ENCODE results near the gene MIER3. TPM values are rescaled to one million over a fixed set of nuclear protein-coding genes. Genes with fewer than 3 reads are reported as not detected.
A peak's percentile ranks its signal among the peaks of the same experiment; 100 is the strongest.

The MIER3 gene
- total RNA-seq, 2 donors from 2014 or later, result 20.9 to 21.0 TPM

DNA sequence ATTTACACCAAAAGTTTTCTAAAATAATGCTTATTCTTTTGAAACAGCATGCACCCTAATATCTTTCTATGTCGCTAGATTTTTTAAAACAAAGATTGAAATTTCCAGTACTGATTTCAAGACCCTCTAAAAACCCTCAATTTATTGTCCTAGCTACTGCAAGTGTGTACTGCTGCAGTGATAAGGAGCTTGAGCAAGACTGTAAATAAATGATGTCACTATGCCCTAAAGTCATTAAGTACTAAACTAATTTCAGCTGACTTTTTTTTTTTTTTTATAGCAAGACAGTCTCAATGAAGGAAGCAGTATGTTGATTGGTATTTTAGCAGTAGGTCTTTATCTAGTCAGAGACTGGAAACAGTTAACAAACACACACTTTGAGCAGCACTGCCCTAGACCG lies 12.2 kb upstream of the MIER3 start:
- intact Hi-C loops (cut with DNase I), result no loop called here
- DNase-seq (ENCODE audit: low spot score), result no peak

DNA sequence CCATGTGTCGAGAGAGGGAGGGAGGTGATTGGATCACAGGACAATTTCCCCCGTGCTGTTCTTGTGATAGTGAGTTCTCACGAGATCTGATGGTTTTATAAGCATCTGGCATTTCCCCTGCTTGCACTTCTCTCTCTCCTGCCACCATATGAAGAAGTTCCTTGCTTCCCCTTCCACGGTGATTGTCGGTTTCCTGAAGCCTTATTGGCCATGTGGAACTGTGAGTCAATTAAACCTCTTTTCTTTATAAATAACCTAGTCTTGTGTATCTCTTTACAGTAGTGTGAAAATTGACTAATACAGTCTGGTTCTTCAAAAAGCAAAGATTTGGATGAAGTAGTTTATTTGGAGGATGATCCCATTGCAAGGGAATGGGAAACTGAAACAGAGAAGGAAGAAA lies 11.3 kb upstream of the MIER3 start:
- no peak for DNase-seq (ENCODE audit: low spot score)
- intact Hi-C loops (cut with DNase I), result no loop called here

DNA sequence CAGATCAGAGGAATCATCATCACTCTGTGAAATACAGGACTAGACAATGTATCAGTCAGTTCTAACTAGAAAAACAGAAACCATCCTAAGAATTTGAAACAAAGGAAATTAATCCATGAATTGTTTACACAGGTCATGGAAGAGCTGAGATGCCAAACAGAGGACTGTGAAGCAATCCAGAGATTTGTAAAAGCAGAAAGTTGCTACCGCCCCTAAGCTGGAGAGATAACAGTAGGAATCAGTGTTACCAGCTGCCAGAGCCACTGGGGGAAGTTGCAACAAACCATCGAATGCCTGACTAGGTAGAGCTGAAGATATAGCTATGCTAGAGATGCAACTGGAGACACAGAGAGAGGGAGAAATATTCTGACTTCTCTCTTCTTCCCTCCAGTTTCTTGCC lies 10.4 kb upstream of the MIER3 start:
- no peak for DNase-seq (ENCODE audit: low spot score)
- intact Hi-C loops (cut with DNase I), result no loop called here

DNA sequence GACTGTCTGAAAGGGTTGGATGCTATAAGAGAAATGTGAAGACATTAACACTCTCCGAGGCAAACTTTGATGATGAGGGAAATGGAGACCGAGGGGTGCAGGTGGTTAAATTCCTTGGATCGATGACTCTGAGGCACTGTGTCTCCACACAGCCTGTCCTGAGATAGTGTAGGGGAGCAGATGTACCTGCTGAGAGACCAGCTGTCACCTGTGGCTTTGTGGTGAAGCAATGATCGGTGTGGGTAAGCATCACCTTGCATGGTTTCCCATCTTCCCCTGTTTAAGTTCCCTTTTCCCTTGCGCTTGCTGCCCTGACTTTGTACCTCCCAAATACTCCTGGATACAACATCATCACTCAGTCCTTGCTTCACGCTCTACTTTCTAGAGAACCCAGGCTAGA lies 9.8 kb upstream of the MIER3 start:
- intact Hi-C loops (cut with DNase I), result no loop called here
- no peak for DNase-seq (ENCODE audit: low spot score)

DNA sequence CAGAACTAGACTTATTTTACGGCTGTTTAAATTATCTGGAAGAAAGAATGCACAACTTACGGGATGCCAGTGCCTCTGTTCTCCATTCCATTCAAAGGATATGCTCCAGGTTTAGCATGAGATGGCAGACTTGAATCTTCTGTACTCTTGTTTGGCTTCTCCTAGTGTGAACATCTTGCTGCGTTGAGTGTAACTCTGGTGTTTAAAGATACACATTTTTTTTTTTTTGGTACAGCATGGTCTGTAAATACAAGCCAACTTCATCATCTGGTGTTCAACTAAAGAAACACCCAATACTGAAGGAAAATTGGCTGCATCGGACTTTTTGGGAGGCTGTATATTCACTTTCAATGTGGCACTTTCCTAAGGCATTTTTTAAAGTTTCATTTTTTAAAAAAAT lies 7.4 kb upstream of the MIER3 start:
- intact Hi-C loops (cut with DNase I), result no loop called here
- no peak for DNase-seq (ENCODE audit: low spot score)

DNA sequence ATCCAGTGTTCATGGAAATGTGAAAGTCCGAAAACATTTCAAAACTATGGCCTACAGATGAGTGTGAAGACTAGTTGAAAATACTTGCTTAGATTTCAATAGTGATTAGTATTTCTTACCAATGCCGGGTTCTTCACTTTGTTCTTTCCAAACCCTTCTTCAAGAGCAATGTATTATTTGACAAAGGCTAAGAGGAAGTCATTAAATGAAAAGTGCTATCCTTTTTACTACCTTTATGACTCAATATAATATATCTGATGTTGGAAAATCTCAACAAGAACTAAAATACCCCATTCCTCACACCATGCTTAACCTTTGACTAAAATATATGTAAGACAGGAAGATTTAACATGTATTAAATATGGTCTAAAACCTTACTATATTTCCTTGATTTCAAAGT lies 6.7 kb upstream of the MIER3 start:
- intact Hi-C loops (cut with DNase I), result no loop called here
- no peak for DNase-seq (ENCODE audit: low spot score)

DNA sequence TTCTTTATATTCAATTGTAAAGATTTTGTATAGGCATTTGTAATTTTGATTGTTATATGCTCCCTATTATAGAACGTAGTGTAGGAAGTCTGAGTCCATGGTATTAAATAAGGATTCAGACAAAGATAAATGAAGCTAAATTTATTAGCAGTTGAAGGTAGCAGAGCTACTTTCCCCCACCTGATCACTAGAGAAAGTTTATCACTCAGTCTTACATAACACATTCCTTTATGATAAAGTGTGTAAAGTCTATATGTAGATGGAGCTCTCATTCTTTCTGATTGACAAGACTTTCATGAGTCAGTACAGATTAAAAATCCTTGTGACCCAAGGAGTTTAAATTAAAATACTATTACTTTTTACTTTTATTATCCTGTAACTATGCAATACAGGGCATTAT lies 2.3 kb upstream of the MIER3 start:
- intact Hi-C loops (cut with DNase I), result no loop called here
- no peak for DNase-seq (ENCODE audit: low spot score)

DNA sequence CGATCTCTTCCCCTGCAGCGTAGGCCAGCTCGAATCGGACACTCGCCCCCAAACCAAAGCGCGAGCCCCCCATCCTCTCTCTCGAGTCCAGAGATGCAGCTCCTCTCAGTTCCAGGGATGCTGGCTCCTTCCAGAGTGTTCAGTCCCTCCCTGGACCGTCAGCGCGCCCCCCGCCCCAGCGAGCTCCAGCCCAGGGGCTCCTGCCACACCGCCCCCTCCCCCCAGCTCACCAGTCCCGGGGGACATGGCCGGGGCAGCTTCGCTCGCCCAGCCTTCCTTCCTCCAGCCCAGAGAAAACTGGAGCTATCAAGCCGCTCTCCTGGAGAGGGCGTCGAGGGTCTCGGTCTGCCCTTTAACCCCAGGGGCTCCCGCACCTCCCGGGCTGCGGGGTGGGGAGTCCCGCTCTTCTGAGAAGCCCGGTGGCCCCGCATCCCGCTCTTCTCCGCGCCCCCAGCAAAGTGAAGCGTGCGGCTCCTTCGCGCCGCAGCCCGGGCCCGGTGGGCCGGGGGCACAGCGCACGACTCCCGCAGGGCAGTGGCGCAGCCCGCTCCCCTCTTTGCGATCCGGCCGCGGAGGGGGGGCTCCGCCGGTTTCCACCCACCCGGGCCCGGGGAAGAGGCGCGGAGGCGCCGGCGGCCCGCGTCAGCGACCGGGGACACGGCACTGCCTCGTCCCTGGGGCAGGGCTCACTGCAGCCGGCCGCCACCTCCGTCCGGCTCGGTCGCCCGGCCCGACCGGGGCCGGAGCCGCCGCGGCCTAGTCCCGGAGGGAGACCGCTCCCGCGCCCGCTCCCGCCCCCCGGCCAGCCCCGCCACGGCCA lies 587 bp downstream of the MIER3 start:
- DNase-seq (ENCODE audit: low spot score), result no peak
- intact Hi-C loops (cut with DNase I), result no loop called here

DNA sequence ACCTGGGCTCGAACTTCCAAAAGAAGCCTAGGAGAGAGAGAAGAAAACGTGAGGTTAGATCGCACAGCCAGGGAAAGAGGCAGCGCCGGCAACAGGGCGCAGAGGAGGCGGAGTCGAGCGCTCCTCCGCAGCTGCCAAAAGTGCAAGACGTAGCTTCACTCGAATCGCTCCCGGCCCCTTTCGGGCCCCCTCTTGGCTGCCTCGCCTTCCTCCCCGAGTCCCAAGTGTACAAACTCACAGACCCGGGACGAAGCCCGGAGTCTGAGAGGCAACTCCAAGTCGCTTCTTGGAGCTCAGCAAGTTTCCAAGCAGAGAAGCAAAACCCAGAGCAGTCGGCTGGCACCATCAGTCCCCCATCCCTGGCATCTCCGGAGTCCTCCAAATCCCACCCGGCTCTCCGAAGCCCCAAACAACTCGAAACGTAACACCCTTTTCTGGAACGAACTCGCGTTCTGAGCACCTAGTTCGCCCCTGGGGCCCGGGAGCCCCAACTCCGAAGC lies 1.2 kb downstream of the MIER3 start:
- intact Hi-C loops (cut with DNase I), result no loop called here
- peak; percentile 90 for DNase-seq (ENCODE audit: low spot score)

DNA sequence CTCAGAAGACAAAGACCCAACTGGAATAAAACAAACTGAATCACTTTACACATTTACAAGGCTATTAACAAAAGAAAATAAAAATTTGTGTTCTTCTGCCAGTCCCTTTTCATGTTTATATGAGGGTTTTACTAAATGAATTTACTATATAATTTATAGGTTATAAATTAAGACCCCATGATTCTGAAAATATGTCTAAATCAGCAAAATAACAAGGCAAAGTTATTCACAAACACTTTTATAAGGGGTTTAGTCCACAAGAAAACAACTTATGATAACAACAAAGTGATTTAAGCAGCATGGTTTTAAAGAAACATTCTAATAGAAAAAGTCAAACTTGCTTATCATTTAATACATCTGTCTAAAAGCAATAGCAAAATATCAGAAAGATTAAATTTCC lies 4.9 kb downstream of the MIER3 start:
- no peak for DNase-seq (ENCODE audit: low spot score)
- intact Hi-C loops (cut with DNase I), result no loop called here

DNA sequence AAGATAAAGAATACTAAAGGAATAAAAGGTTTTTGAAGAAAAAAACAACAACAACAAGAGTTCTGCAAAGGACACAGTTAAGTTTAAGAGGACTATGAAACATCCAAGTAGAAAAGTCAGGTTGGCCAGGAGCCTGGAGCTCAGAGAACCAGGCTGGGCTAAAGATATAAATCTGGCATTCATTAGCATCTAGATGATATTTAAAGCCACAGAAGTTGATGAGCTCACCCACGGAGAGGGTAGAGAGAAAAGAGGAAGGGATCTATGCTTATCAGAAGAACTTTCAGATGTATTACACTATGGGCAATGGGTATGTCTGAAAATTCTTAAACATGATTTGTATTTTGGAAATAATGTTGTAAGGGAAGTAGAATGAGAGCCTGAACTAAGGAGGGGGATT lies 9.9 kb downstream of the MIER3 start:
- intact Hi-C loops (cut with DNase I), result no loop called here
- DNase-seq (ENCODE audit: low spot score), result no peak

DNA sequence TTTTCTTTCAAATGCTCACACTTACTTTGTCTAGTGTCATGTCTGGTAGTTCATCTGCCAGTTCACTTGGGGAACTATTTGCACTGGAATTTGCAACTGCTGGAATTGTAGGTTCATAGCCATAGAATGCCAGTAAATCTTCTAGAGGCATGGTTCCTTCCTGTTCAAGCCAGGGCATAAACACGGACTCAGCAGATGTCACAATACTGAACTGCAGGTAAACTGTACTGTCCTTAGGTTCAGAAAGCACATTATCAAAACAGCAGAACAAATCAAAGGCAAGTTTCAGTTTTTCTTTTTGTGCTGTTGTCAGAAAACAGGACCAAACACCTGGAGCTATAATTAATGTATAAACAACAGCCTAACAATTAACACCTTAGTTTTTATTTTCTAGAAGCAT lies 13.1 kb downstream of the MIER3 start:
- DNase-seq (ENCODE audit: low spot score), result no peak
- intact Hi-C loops (cut with DNase I), result no loop called here

DNA sequence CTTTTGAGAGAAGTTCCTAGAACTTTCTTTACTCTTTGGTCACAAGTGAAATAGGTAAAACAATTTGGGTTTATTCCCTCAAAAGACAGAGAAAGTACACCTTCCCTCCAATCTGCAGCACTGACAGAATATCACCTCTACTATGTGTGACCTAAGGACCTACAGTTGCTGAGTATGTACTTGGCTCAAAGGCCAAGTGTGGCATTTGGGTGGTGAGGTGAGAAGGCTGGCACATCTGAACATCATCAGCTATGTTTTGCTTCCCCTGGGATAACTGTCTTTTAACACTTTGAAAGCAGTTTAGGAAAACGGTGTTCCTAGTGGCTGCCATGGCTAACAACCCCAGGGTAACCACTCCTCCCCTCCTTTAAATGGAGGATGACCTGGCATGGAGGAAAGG lies 17.6 kb downstream of the MIER3 start:
- DNase-seq (ENCODE audit: low spot score), result no peak
- intact Hi-C loops (cut with DNase I), result no loop called here

DNA sequence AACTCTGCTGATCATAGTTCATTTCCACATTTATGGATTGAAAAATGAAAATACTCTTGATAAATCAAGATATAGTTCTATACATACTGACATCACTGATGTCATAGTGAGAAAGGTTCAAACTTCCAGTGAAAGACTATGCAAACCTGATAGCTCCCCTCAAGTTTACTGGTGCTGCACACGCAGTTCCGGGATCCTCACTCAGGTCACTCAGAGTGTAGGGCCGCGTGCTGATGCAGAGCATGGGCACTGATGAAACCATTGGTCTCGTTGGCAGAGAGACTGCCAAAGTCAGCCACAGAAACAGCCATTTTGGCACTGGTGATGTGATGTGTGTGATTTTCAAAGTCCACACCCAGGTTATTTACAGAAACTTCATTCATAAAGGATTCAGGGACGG lies 29.0 kb downstream of the MIER3 start:
- DNase-seq (ENCODE audit: low spot score), result peak; percentile 59
- intact Hi-C loops (cut with DNase I), result no loop called here

DNA sequence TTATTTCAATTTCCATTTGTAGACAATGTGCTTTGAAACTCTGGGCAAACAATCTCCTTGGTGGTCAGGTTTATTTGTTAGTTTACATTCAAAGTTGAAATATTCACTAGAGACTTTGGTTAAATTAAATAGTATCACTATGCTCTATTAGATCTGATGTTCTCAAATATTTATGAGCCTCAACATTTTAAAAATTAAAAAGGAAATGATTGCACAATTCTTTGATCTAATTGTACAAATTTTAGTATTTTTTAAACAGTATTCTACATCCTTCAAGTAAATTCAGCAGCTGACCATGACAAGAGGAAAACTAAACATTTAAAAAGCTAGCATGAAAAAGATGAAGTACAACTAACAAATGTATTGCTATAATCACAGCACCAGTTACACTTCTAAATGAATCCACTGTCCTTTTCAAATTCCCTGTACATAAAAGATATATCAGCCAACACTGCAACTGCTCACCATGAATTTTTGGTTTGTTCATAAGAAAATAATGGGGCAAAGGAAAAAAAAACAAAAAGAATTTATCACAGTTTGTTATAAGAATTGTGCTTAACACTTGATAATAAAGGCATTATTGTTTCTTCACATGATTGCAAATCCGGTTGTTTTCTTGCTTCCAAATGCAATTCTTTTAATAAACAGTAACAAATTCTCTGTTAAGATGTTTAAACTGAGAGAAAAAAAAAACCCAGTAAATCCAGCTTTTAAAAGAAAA lies 31.8 kb downstream of the MIER3 start:
- DNase-seq (ENCODE audit: low spot score), result no peak
- intact Hi-C loops (cut with DNase I), result no loop called here

DNA sequence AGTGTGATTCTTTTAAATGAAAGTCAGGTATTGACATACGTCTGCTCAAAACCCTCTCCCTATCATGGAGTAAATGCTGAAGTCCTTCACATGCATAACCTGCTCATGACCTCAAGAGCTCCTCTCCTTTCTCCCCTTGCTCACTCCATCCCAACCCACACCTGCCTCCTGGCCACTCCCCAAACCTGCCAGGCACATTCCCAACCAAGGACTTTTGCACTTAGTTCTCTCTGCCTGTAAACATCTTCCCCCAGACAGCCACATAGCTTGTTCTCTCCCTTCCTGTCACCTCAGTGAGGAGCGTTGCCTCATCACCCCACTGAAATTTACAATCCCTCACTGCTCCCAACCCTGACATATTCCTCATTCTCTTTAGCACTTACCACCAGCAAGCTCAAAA lies 33.9 kb downstream of the MIER3 start:
- DNase-seq (ENCODE audit: low spot score), result no peak
- intact Hi-C loops (cut with DNase I), result no loop called here

DNA sequence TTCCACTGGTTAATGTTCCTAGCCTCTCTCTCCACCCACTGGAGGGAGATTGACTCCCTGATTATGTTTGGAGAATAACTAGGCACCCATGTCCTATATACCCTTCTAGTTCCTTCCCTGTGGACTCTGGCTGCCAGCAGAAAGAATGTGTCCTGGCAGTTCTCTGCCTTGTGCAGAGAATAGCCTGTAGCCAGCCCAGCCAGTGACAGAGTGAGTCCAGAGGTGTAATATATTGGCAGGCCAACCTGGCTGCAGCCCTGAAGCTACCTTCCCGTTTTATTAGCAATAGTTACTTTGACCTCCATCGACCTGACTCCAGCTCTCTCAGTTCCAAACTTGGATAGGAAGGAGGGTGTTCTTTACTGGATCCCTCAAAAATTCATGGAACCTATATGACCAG lies 34.4 kb downstream of the MIER3 start:
- intact Hi-C loops (cut with DNase I), result no loop called here

DNA sequence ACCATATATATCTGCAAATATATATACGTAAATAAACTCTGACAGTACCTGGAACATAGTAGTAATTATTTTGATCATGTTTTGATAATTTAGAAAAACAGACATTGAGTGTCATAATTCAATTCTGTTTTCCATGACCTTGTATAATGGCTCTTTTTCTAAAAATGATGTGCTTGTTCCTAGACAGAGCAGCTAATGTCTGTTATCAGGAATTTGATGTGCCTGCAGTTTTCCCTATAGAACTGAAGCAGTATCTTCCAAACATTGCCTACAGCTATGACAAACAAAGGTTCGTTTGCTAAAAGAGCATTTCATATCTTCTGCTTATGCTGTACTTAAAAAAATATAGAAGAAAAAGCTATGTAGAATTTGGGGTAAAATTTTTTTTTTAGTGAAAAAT lies 37.2 kb downstream of the MIER3 start:
- intact Hi-C loops (cut with DNase I), result no loop called here

More for the DNA sequence above, 34.4 kb downstream of the MIER3 start:
- DNase-seq (ENCODE audit: low spot score), result no peak

DNA sequence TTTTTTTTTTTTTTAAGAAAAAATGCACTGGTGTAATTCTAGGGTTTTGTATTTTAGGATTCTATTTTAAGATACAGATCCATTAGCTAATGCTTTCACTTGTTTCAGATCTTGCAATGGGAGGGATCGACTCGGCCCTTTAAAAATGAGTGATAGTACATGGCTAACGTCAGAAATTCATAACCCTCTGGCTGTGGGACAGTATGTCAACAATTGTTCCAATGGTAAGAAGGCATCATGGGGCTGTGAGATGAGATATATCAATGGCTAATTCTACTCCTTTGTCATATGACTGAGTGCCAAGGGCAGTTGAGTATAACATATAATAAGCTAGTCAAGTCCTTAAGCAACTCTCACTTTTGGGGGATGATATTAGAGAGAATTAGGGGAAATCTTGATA lies 38.2 kb downstream of the MIER3 start:
- DNase-seq (ENCODE audit: low spot score), result no peak
- intact Hi-C loops (cut with DNase I), result no loop called here

More for the DNA sequence above, 37.2 kb downstream of the MIER3 start:
- no peak for DNase-seq (ENCODE audit: low spot score)

DNA sequence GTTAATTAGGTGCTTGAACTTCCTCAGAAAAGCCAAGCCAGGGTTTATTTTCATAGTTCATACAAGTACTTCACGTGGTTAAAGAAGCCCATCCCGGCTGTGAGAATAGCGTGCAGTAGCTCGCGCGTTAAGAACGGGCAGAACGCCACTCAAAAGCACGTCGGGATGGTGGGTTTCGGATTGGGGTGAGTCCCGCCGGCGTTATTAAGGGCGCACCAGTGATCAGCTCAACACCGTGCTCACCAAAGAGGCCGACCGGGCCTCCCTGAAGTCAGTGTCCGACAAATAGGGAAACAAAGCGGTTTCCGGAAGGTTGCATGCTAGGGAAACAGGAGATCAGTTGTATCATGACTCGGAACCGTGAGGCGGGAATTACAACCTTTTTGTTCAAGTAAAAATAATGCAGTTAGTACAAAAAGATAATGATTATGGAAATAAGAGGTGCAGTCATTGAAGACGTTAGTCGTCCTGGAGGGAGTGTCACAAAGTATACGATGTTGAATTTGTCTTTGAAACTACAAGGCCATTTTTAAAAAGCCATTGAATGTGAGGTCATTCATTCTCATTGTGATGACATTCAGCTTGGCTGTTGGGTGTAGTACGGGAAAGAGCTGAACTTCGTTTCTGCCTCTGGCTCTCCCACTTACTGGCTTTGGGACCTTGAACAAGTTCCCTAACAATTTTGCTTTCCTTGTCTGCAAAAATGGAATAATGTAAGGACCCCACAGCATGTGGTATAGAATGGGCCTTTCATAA lies 41.5 kb downstream of the MIER3 start:
- DNase-seq (ENCODE audit: low spot score), result peak; percentile 85

More for the DNA sequence above, 41.5 kb downstream of the MIER3 start:
- intact Hi-C loops (cut with DNase I), result no loop called here

Measured in posterior vena cava (tissue), 2 donors.